GM23338 (cell line): Measurements from ENCODE around the gene CNPY2. TPM values are rescaled to one million over a fixed set of nuclear protein-coding genes. Genes with fewer than 3 reads are reported as not detected.
A peak's percentile ranks its signal among the peaks of the same experiment; 100 is the strongest.

Experiments
- ATAC-seq: fragments of 200-7000 bp; cut with Tn5 transposase; 3 replicates; pipeline ENCODE4 v1.9.1; 2020
- DNase-seq: peaks from one replicate; pipeline ENCODE4 v3.0.0-alpha.2; 2015; ENCODE audit warnings: low spot score
- H2AFZ ChIP-seq: fragments of 200-600 bp; sonication (generic); 2 replicates; pipeline ENCODE4 v1.8.0; 2016; ENCODE audit warnings: antibody characterized with exemption, mild to moderate bottlenecking, moderate library complexity
- H3F3A ChIP-seq: fragments of 200-600 bp; sonication (generic); replicated peaks from 2 replicates; pipeline ENCODE4 v1.8.0; 2017; ENCODE audit warnings: antibody characterized with exemption, mixed run types, low read depth
- H3K27ac ChIP-seq: fragments of 200-600 bp; sonication (generic); 2 replicates; pipeline ENCODE4 v1.6.1; 2016; ENCODE audit warnings: low read depth
- H3K27me3 ChIP-seq: fragments of 200-600 bp; sonication (generic); 2 replicates; pipeline ENCODE4 v1.8.0; 2016; ENCODE audit warnings: mild to moderate bottlenecking, mixed run types, moderate library complexity; ENCODE audit not compliant: insufficient read depth
- H3K36me3 ChIP-seq: fragments of 200-600 bp; sonication (generic); 2 replicates; pipeline ENCODE4 v1.8.0; 2016; ENCODE audit warnings: mild to moderate bottlenecking; ENCODE audit not compliant: insufficient read depth
- H3K4me1 ChIP-seq: fragments of 200-600 bp; sonication (generic); 2 replicates; pipeline ENCODE4 v1.8.0; 2016; ENCODE audit warnings: mild to moderate bottlenecking, moderate library complexity; ENCODE audit not compliant: insufficient read depth
- H3K4me2 ChIP-seq: fragments of 200-600 bp; sonication (generic); 2 replicates; pipeline ENCODE4 v1.7.1; 2017; ENCODE audit warnings: mixed run types
- H3K4me3 ChIP-seq: fragments of 200-600 bp; sonication (generic); 2 replicates; pipeline ENCODE4 v1.6.1; 2016; ENCODE audit warnings: mixed run types
- H3K79me2 ChIP-seq: fragments of 200-600 bp; sonication (generic); replicated peaks from 2 replicates; pipeline ENCODE4 v1.8.0; 2017; ENCODE audit warnings: mild to moderate bottlenecking; ENCODE audit not compliant: insufficient read depth
- H3K9me2 ChIP-seq: fragments of 200-600 bp; sonication (generic); 2 replicates; pipeline ENCODE4 v1.8.0; 2017; ENCODE audit not compliant: insufficient read depth
- H4K20me1 ChIP-seq: fragments of 200-600 bp; sonication (generic); replicated peaks from 2 replicates; pipeline ENCODE4 v1.8.0; 2017; ENCODE audit warnings: mild to moderate bottlenecking; ENCODE audit not compliant: insufficient read depth
- H3K27ac Mint-ChIP-seq: 2 replicates; pipeline ENCODE4 v1.8.0; 2020; ENCODE audit warnings: inconsistent platforms, mild to moderate bottlenecking, moderate library complexity, mixed read lengths
- H3K27me3 Mint-ChIP-seq: 3 replicates; pipeline ENCODE4 v1.8.0; 2022; ENCODE audit warnings: low read depth, mild to moderate bottlenecking, moderate library complexity, mixed read lengths, inconsistent platforms; ENCODE audit not compliant: insufficient read depth, poor library complexity
- H3K36me3 Mint-ChIP-seq: 3 replicates; pipeline ENCODE4 v1.8.0; 2021; ENCODE audit warnings: low read depth, mild to moderate bottlenecking, inconsistent platforms, moderate library complexity, mixed read lengths
- H3K4me1 Mint-ChIP-seq: 3 replicates; pipeline ENCODE4 v1.8.0; 2020; ENCODE audit warnings: mild to moderate bottlenecking, inconsistent platforms, mixed read lengths
- H3K4me3 Mint-ChIP-seq: 3 replicates; pipeline ENCODE4 v1.8.0; 2021; ENCODE audit warnings: moderate library complexity, mild to moderate bottlenecking, inconsistent platforms, mixed read lengths
- H3K9me3 Mint-ChIP-seq: 3 replicates; pipeline ENCODE4 v1.8.0; 2020; ENCODE audit warnings: moderate library complexity, mild to moderate bottlenecking, inconsistent platforms, mixed read lengths
- CREB1 ChIP-seq: fragments of 250-450 bp; sonication (Bioruptor Pico); IDR thresholded peaks from 2 replicates; pipeline ENCODE4 v1.5.0; 2020; ENCODE audit warnings: low read depth, mild to moderate bottlenecking, moderate library complexity
- EZH2 ChIP-seq: fragments of 200-600 bp; sonication (generic); IDR thresholded peaks from one replicate; pipeline ENCODE4 v1.8.0; 2017; ENCODE audit warnings: antibody characterized with exemption, mild to moderate bottlenecking, low read depth; ENCODE audit not compliant: unreplicated experiment
- EZH2phosphoT487 ChIP-seq: fragments of 200-600 bp; sonication (generic); IDR thresholded peaks from one replicate; pipeline ENCODE4 v1.8.1; 2018; ENCODE audit warnings: antibody characterized with exemption; ENCODE audit not compliant: unreplicated experiment
- JUNB ChIP-seq: IDR thresholded peaks from one replicate; pipeline ENCODE4 v1.6.1; 2016; ENCODE audit warnings: antibody characterized with exemption; ENCODE audit not compliant: unreplicated experiment
- NANOG ChIP-seq: IDR thresholded peaks from 2 replicates; pipeline ENCODE4 v1.6.1; 2016; ENCODE audit warnings: antibody characterized with exemption, borderline replicate concordance
- POLR2AphosphoS5 ChIP-seq: IDR thresholded peaks from 2 replicates; pipeline ENCODE4 v1.6.1; 2016; ENCODE audit warnings: antibody characterized with exemption, low read depth
- STAT1 ChIP-seq: IDR thresholded peaks from one replicate; pipeline ENCODE4 v1.6.1; 2016; ENCODE audit warnings: antibody characterized with exemption; ENCODE audit not compliant: unreplicated experiment
- ZNF114 ChIP-seq: fragments of 250-450 bp; sonication (Bioruptor Pico); IDR thresholded peaks from 2 replicates; pipeline ENCODE4 v1.5.0; 2020; ENCODE audit warnings: mild to moderate bottlenecking, moderate library complexity
- ZNF331 ChIP-seq: fragments of 250-450 bp; sonication (Bioruptor Pico); IDR thresholded peaks from 2 replicates; pipeline ENCODE4 v1.5.0; 2020; ENCODE audit warnings: low read depth, mild to moderate bottlenecking, moderate library complexity
- polyA plus RNA-seq: library from polyadenylated mRNA; unstranded; fragments of >200 nt; fragmentation: Nextera tagmentation; extraction: Ambion mirVana; gene quantifications from 2 replicates; pipeline ENCODE4 v1.2.1, GENCODE V29; 2016
- total RNA-seq: library from RNA; depleted of rRNA; stranded (reverse); fragments of >200 nt; shearing (Covaris generic); gene quantifications from 2 replicates; pipeline ENCODE4 v1.2.3, GENCODE V29; 2014
- TF ChIP-seq, protein P1 (sequence below), 2 experiments: fragments of 200-600 bp in 1 of 2; sonication (generic) in 1 of 2; conservative IDR thresholded peaks; 2 replicates each; pipeline versions ENCODE4 v1.5.1 to v1.6.1; 2016 to 2017; ENCODE audit warnings: antibody characterized with exemption in 2 of 2, low read depth in 2 of 2, mild to moderate bottlenecking in 2 of 2, moderate library complexity in 1 of 2
- TF ChIP-seq, protein P2 (sequence below): IDR thresholded peaks from one replicate; pipeline ENCODE4 v1.6.1; 2018; ENCODE audit warnings: antibody characterized with exemption; ENCODE audit not compliant: unreplicated experiment
- TF ChIP-seq, protein P3 (sequence below): fragments of 250-450 bp; sonication (Bioruptor Pico); IDR thresholded peaks from 2 replicates; pipeline ENCODE4 v1.5.0; 2020; ENCODE audit warnings: mild to moderate bottlenecking, moderate library complexity
- TF ChIP-seq, protein P4 (sequence below): IDR thresholded peaks from 2 replicates; pipeline ENCODE4 v1.6.1; 2016; ENCODE audit warnings: antibody characterized with exemption

Gene CNPY2
- total and polyA plus RNA-seq, 2 experiments from 2014 or later: 119 to 316 TPM

DNA sequence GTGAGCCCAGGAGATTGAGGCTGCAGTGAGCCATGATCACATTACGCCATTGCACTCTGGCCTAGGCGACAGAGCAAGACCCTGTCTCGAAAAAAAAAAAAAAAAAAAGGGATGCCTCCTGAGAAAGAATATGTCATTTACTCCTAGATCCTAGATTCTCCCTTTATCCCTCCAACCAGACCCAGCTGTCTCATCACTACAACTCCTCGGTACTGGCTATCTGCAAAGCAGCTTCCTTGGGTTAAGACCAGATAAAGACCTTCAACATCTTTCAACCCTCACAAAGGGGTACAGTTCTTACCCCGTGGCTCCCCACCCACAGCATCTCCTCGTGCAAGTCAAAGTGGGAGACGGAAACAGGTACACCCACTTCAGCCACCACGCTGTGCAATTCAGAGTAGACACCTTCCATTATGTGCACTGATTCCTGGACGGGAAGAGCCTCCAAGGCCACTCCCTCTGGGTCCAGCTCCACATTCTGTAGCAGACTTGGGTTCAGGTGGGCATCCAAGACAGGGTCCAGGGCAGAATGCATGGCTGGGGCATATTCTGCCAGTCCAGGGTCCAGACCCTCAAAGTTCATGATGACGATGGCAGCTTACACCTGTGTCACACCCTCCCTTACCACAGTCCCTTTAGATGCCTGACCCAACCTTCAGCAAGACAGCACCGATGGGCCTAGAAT lies 16.9 kb upstream of the CNPY2 start:
- peak overlapping the region; percentile 98 for H3K27ac ChIP-seq
- no peak overlapping the region for H2AFZ ChIP-seq
- no peaks in the 10 kb centered on the region for H4K20me1 ChIP-seq
- peaks cover 16% of the 10 kb centered on the region for H3K4me1 ChIP-seq
- H3K36me3 ChIP-seq: no peaks in the 10 kb centered on the region
- Mint-ChIP-seq H3K9me3 (no peaks in the 10 kb centered on the region), H3K27ac (peak overlapping the region; percentile 99), H3K4me3 (peak overlapping the region; percentile 91), H3K4me1 (peaks cover 24% of the 10 kb centered on the region), H3K36me3 (no peaks in the 10 kb centered on the region), H3K27me3 (peaks cover 11% of the 10 kb centered on the region)
- ATAC-seq: no peak
- no peaks in the 10 kb centered on the region for H3K27me3 ChIP-seq
- TF ChIP-seq, protein P1, sequence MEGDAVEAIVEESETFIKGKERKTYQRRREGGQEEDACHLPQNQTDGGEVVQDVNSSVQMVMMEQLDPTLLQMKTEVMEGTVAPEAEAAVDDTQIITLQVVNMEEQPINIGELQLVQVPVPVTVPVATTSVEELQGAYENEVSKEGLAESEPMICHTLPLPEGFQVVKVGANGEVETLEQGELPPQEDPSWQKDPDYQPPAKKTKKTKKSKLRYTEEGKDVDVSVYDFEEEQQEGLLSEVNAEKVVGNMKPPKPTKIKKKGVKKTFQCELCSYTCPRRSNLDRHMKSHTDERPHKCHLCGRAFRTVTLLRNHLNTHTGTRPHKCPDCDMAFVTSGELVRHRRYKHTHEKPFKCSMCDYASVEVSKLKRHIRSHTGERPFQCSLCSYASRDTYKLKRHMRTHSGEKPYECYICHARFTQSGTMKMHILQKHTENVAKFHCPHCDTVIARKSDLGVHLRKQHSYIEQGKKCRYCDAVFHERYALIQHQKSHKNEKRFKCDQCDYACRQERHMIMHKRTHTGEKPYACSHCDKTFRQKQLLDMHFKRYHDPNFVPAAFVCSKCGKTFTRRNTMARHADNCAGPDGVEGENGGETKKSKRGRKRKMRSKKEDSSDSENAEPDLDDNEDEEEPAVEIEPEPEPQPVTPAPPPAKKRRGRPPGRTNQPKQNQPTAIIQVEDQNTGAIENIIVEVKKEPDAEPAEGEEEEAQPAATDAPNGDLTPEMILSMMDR (conservative IDR thresholded peaks at IDR 0.05; ENCODE audit: low read depth in 2 of 2): no peak
- no peak for TF ChIP-seq NANOG
- TF ChIP-seq CREB1 (CRISPR knock-in tag): no peak
- no peak for TF ChIP-seq POLR2AphosphoS5
- TF ChIP-seq, protein P2, sequence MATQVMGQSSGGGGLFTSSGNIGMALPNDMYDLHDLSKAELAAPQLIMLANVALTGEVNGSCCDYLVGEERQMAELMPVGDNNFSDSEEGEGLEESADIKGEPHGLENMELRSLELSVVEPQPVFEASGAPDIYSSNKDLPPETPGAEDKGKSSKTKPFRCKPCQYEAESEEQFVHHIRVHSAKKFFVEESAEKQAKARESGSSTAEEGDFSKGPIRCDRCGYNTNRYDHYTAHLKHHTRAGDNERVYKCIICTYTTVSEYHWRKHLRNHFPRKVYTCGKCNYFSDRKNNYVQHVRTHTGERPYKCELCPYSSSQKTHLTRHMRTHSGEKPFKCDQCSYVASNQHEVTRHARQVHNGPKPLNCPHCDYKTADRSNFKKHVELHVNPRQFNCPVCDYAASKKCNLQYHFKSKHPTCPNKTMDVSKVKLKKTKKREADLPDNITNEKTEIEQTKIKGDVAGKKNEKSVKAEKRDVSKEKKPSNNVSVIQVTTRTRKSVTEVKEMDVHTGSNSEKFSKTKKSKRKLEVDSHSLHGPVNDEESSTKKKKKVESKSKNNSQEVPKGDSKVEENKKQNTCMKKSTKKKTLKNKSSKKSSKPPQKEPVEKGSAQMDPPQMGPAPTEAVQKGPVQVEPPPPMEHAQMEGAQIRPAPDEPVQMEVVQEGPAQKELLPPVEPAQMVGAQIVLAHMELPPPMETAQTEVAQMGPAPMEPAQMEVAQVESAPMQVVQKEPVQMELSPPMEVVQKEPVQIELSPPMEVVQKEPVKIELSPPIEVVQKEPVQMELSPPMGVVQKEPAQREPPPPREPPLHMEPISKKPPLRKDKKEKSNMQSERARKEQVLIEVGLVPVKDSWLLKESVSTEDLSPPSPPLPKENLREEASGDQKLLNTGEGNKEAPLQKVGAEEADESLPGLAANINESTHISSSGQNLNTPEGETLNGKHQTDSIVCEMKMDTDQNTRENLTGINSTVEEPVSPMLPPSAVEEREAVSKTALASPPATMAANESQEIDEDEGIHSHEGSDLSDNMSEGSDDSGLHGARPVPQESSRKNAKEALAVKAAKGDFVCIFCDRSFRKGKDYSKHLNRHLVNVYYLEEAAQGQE: no peak
- TF ChIP-seq STAT1: no peak
- TF ChIP-seq, protein P3, sequence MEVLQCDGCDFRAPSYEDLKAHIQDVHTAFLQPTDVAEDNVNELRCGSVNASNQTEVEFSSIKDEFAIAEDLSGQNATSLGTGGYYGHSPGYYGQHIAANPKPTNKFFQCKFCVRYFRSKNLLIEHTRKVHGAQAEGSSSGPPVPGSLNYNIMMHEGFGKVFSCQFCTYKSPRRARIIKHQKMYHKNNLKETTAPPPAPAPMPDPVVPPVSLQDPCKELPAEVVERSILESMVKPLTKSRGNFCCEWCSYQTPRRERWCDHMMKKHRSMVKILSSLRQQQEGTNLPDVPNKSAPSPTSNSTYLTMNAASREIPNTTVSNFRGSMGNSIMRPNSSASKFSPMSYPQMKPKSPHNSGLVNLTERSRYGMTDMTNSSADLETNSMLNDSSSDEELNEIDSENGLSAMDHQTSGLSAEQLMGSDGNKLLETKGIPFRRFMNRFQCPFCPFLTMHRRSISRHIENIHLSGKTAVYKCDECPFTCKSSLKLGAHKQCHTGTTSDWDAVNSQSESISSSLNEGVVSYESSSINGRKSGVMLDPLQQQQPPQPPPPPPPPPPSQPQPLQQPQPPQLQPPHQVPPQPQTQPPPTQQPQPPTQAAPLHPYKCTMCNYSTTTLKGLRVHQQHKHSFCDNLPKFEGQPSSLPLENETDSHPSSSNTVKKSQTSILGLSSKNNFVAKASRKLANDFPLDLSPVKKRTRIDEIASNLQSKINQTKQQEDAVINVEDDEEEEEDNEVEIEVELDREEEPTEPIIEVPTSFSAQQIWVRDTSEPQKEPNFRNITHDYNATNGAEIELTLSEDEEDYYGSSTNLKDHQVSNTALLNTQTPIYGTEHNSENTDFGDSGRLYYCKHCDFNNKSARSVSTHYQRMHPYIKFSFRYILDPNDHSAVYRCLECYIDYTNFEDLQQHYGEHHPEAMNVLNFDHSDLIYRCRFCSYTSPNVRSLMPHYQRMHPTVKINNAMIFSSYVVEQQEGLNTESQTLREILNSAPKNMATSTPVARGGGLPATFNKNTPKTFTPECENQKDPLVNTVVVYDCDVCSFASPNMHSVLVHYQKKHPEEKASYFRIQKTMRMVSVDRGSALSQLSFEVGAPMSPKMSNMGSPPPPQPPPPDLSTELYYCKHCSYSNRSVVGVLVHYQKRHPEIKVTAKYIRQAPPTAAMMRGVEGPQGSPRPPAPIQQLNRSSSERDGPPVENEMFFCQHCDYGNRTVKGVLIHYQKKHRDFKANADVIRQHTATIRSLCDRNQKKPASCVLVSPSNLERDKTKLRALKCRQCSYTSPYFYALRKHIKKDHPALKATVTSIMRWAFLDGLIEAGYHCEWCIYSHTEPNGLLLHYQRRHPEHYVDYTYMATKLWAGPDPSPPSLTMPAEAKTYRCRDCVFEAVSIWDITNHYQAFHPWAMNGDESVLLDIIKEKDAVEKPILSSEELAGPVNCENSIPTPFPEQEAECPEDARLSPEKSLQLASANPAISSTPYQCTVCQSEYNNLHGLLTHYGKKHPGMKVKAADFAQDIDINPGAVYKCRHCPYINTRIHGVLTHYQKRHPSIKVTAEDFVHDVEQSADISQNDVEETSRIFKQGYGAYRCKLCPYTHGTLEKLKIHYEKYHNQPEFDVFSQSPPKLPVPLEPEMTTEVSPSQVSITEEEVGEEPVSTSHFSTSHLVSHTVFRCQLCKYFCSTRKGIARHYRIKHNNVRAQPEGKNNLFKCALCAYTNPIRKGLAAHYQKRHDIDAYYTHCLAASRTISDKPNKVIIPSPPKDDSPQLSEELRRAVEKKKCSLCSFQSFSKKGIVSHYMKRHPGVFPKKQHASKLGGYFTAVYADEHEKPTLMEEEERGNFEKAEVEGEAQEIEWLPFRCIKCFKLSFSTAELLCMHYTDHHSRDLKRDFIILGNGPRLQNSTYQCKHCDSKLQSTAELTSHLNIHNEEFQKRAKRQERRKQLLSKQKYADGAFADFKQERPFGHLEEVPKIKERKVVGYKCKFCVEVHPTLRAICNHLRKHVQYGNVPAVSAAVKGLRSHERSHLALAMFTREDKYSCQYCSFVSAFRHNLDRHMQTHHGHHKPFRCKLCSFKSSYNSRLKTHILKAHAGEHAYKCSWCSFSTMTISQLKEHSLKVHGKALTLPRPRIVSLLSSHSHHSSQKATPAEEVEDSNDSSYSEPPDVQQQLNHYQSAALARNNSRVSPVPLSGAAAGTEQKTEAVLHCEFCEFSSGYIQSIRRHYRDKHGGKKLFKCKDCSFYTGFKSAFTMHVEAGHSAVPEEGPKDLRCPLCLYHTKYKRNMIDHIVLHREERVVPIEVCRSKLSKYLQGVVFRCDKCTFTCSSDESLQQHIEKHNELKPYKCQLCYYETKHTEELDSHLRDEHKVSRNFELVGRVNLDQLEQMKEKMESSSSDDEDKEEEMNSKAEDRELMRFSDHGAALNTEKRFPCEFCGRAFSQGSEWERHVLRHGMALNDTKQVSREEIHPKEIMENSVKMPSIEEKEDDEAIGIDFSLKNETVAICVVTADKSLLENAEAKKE: no peak
- TF ChIP-seq ZNF114: no peak
- no peak for TF ChIP-seq JUNB
- TF ChIP-seq ZNF331 (CRISPR knock-in tag): no peak
- no peak for TF ChIP-seq EZH2phosphoT487
- TF ChIP-seq, protein P4, sequence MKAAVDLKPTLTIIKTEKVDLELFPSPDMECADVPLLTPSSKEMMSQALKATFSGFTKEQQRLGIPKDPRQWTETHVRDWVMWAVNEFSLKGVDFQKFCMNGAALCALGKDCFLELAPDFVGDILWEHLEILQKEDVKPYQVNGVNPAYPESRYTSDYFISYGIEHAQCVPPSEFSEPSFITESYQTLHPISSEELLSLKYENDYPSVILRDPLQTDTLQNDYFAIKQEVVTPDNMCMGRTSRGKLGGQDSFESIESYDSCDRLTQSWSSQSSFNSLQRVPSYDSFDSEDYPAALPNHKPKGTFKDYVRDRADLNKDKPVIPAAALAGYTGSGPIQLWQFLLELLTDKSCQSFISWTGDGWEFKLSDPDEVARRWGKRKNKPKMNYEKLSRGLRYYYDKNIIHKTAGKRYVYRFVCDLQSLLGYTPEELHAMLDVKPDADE: no peak
- TF ChIP-seq EZH2: no peak
- 0 out of 2 replicates have a peak, but pooled peaks cover 6% of the 10 kb centered on the region for H3F3A ChIP-seq
- peak overlapping the region; percentile 81 for H3K4me2 ChIP-seq
- peaks cover 4% of the 10 kb centered on the region for H3K9me2 ChIP-seq
- no peak for DNase-seq
- peaks cover 5% of the 10 kb centered on the region; the same call in 1 of the 2 replicates for H3K79me2 ChIP-seq
- H3K4me3 ChIP-seq: peak overlapping the region; percentile 58
